ENCODE measurements around the gene M1AP. TPM values are rescaled to one million over a fixed set of nuclear protein-coding genes. Genes with fewer than 3 reads are reported as not detected.
A peak's percentile ranks its signal among the peaks of the same experiment; 100 is the strongest.

The M1AP gene
- total and polyA plus RNA-seq, 9 of the 15 experiments (the other 6 are each of a cell fraction or from before 2014, with no cell fraction given): 0.06 to 0.33 (median 0.11) TPM; not detected in 4

DNA sequence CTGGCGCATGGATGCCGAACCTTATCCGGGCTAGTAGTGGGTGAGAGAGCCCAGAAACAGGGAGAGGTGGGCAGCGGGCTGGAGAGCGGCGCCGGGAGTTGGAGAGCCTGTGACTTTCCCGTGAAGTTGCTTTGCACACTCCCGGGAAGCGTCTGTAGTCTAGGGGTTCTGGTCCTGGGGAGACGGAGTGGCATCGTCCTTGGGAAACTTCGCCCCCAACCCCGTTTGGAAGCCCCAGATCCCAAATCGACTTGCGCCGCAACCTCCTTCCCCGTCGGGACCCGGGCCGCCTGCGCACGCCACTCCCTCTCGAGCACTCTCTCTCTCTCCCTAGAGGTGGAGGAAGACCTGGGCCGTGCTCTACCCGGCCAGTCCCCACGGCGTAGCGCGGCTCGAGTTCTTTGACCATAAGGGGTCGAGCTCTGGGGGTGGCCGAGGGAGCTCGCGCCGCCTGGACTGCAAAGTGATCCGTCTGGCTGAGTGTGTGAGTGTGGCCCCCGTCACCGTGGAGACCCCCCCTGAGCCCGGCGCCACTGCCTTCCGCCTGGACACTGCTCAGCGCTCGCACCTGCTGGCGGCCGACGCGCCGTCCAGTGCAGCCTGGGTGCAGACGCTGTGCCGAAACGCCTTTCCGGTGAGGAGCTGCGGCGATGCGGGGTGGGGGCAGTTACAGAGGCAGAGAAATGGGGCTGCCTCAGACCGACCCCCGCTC lies 93.2 kb downstream of the M1AP start:
- in situ Hi-C loops (cut with MboI) (no loop called here), intact Hi-C loops (cut with micrococcal nuclease) (loop anchor here (2.0 kb wide), 1 partner anchor 24 kb away; no protein-coding TSS in a partner anchor)
- FAIRE-seq (peak; percentile 65), DNase-seq (ENCODE audit: extremely low read depth in 1 of 4, low spot score in 3 of 4) (peak; percentile 67 to 70 (median 68)), ATAC-seq (peak; percentile 84)
- Histone ChIP-seq H4K20me1 (replicated peaks; ENCODE audit: control insufficient read depth, insufficient read depth, low read length) (no peaks in the 10 kb centered on the region), H3K4me3 (peak overlapping the region; percentile 66), H3K27ac (ENCODE audit: extremely low read depth, low read depth, low read length) (peak overlapping the region; percentile 92), H3K9ac (ENCODE audit: insufficient read depth in 1 of 2, low read depth in 2 of 2, low read length in 2 of 2) (peak overlapping the region; percentile 83 to 99), H3K79me2 (ENCODE audit: control insufficient read depth, insufficient read depth, low read length) (peaks cover 15% of the 10 kb centered on the region; the same call in 2 of the 3 replicates), H2AFZ (ENCODE audit: low read depth, low read length) (peak overlapping the region; percentile 90), H3K9me1 (ENCODE audit: control insufficient read depth, insufficient read depth, low read length) (no peaks in the 10 kb centered on the region), H3K4me2 (ENCODE audit: insufficient read depth, low read length) (peak overlapping the region; percentile 95), H3K4me1 (replicated peaks in 1 of 2; ENCODE audit: control insufficient read depth in 2 of 2, insufficient read depth in 2 of 2, low read length in 2 of 2) (peaks cover 18 to 49% of the 10 kb centered on the region in 2 experiments), H3K27me3 (ENCODE audit: control insufficient read depth in 2 of 2, insufficient read depth in 2 of 2, low read length in 2 of 2) (peaks cover 0 to 1% of the 10 kb centered on the region in 2 experiments; a peak in 1 of 5 replicates), H3K36me3 (ENCODE audit: control insufficient read depth, insufficient read depth, low read length) (peaks cover 17% of the 10 kb centered on the region; the same call in 1 of the 3 replicates), H3K9me3 (replicated peaks; ENCODE audit: control insufficient read depth, insufficient read depth, low read depth, low read length) (no peaks in the 10 kb centered on the region)
- ChIA-PET POLR2A (interaction anchor here (0.6 to 1.2 kb wide), 7 partner anchors 9 to 328 kb away, joined by 3 to 4 read pairs (median 3); no protein-coding TSS in a partner anchor), CTCF (ENCODE audit: low intra/inter-chr PET ratio) (no interaction called here)
- 1% methylated on average over 41 of the region's 58 CpGs for WGBS (ENCODE audit: insufficient coverage, low coverage, missing lambda C conversion rate)
- TSS peak; percentile 70 for BruUV-seq (replicated peaks)
- TF ChIP-seq SAP30 (IDR thresholded peaks at IDR 0.05; ENCODE audit: borderline replicate concordance, insufficient read depth, low read depth, low read length, poor library complexity, severe bottlenecking) (peak; percentile 60), ZBTB7A (IDR thresholded peaks at IDR 0.05; ENCODE audit: borderline replicate concordance, control insufficient read depth, low read depth, low read length) (peak; percentile 34; the same call in 1 of the 2 replicates), TARDBP (IDR thresholded peaks at IDR 0.05) (0 out of 2 replicates have a peak, but pooled peaks have one; percentile 48), IRF2 (CRISPR knock-in tag; IDR thresholded peaks at IDR 0.05) (no peak), CCNT2 (IDR thresholded peaks at IDR 0.05; ENCODE audit: borderline replicate concordance, extremely low read depth, insufficient read length, low read depth, low read length) (no peak), SRF (CRISPR knock-in tag; IDR thresholded peaks at IDR 0.05) (0 out of 4 replicates have a peak, but pooled peaks of 1 of the 2 experiments have one; percentile 54), KLF10 (CRISPR knock-in tag; IDR thresholded peaks at IDR 0.05) (no peak), SLC30A9 (CRISPR knock-in tag; IDR thresholded peaks at IDR 0.05) (no peak)
- TF ChIP-seq, protein P1, sequence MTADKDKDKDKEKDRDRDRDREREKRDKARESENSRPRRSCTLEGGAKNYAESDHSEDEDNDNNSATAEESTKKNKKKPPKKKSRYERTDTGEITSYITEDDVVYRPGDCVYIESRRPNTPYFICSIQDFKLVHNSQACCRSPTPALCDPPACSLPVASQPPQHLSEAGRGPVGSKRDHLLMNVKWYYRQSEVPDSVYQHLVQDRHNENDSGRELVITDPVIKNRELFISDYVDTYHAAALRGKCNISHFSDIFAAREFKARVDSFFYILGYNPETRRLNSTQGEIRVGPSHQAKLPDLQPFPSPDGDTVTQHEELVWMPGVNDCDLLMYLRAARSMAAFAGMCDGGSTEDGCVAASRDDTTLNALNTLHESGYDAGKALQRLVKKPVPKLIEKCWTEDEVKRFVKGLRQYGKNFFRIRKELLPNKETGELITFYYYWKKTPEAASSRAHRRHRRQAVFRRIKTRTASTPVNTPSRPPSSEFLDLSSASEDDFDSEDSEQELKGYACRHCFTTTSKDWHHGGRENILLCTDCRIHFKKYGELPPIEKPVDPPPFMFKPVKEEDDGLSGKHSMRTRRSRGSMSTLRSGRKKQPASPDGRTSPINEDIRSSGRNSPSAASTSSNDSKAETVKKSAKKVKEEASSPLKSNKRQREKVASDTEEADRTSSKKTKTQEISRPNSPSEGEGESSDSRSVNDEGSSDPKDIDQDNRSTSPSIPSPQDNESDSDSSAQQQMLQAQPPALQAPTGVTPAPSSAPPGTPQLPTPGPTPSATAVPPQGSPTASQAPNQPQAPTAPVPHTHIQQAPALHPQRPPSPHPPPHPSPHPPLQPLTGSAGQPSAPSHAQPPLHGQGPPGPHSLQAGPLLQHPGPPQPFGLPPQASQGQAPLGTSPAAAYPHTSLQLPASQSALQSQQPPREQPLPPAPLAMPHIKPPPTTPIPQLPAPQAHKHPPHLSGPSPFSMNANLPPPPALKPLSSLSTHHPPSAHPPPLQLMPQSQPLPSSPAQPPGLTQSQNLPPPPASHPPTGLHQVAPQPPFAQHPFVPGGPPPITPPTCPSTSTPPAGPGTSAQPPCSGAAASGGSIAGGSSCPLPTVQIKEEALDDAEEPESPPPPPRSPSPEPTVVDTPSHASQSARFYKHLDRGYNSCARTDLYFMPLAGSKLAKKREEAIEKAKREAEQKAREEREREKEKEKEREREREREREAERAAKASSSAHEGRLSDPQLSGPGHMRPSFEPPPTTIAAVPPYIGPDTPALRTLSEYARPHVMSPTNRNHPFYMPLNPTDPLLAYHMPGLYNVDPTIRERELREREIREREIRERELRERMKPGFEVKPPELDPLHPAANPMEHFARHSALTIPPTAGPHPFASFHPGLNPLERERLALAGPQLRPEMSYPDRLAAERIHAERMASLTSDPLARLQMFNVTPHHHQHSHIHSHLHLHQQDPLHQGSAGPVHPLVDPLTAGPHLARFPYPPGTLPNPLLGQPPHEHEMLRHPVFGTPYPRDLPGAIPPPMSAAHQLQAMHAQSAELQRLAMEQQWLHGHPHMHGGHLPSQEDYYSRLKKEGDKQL (CRISPR knock-in tag; IDR thresholded peaks at IDR 0.05; ENCODE audit: borderline replicate concordance): 0 out of 2 replicates have a peak, but pooled peaks have one; percentile 1
- TF ChIP-seq, protein P2, sequence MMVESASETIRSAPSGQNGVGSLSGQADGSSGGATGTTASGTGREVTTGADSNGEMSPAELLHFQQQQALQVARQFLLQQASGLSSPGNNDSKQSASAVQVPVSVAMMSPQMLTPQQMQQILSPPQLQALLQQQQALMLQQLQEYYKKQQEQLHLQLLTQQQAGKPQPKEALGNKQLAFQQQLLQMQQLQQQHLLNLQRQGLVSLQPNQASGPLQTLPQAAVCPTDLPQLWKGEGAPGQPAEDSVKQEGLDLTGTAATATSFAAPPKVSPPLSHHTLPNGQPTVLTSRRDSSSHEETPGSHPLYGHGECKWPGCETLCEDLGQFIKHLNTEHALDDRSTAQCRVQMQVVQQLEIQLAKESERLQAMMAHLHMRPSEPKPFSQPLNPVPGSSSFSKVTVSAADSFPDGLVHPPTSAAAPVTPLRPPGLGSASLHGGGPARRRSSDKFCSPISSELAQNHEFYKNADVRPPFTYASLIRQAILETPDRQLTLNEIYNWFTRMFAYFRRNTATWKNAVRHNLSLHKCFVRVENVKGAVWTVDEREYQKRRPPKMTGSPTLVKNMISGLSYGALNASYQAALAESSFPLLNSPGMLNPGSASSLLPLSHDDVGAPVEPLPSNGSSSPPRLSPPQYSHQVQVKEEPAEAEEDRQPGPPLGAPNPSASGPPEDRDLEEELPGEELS (CRISPR knock-in tag; IDR thresholded peaks at IDR 0.05; ENCODE audit: borderline replicate concordance): 0 out of 2 replicates have a peak, but pooled peaks have one; percentile 42
